Measurements from ENCODE around the gene RBM12. TPM values are rescaled to one million over a fixed set of nuclear protein-coding genes. Genes with fewer than 3 reads are reported as not detected.
"Not testable (repeated sequence)": the region's sequence is repeated elsewhere in the genome, so short reads cannot be mapped to it uniquely, and the experiment has no call there.

RBM12 gene
- total RNA-seq, 4 donors from 2014 or later = 31.4 to 43.2 (median 33.9) TPM

GRCh38 chr20:35708502-35708901 lies 43.8 kb upstream of the RBM12 start:
- no peak for ATAC-seq (ENCODE audit: low FRiP score)
- no peak for DNase-seq (ENCODE audit: low spot score)
- no peak for TF ChIP-seq CTCF (IDR thresholded peaks at IDR 0.05)

GRCh38 chr20:35706591-35707529 lies 42.2 kb upstream of the RBM12 start:
- not testable (repeated sequence) for ATAC-seq (ENCODE audit: low FRiP score); DNase-seq (ENCODE audit: low spot score)

- not testable (repeated sequence) for DNase-seq (ENCODE audit: low spot score); ATAC-seq (ENCODE audit: low FRiP score)
Observed at GRCh38 chr20:35705894-35706293, 41.2 kb upstream of the RBM12 start.

GRCh38 chr20:35704514-35705261 lies 40.0 kb upstream of the RBM12 start:
- TF ChIP-seq CTCF (IDR thresholded peaks at IDR 0.05) = no peak
- no peak for ATAC-seq (ENCODE audit: low FRiP score)

GRCh38 chr20:35702824-35703695 lies 38.4 kb upstream of the RBM12 start:
- no peak for ATAC-seq (ENCODE audit: low FRiP score)
- DNase-seq (ENCODE audit: low spot score) = no peak
- no peak for TF ChIP-seq CTCF (IDR thresholded peaks at IDR 0.05)

More at GRCh38 chr20:35704514-35705261, 40.0 kb upstream of the RBM12 start:
- no peak for DNase-seq (ENCODE audit: low spot score)

- DNase-seq (ENCODE audit: low spot score) (no peak), ATAC-seq (ENCODE audit: low FRiP score) (no peak)
- TF ChIP-seq CTCF (IDR thresholded peaks at IDR 0.05) = no peak
Observed at GRCh38 chr20:35702051-35702823, 37.5 kb upstream of the RBM12 start.

- no peak for TF ChIP-seq CTCF (IDR thresholded peaks at IDR 0.05)
- ATAC-seq (ENCODE audit: low FRiP score) (no peak), DNase-seq (ENCODE audit: low spot score) (no peak)
Observed at GRCh38 chr20:35700625-35701148, 36.0 kb upstream of the RBM12 start.

Data from omental fat pad (tissue), 4 donors.